GM12801 (cell line): Measurements from ENCODE around the gene INSR.

Experiments used
- TF ChIP-seq, protein P1 (sequence below): IDR thresholded peaks from one replicate; pipeline ENCODE4 v1.5.1; 2011; ENCODE audit warnings: control low read depth; ENCODE audit not compliant: insufficient read length; ENCODE audit errors: extremely low read depth

INSR gene

DNA sequence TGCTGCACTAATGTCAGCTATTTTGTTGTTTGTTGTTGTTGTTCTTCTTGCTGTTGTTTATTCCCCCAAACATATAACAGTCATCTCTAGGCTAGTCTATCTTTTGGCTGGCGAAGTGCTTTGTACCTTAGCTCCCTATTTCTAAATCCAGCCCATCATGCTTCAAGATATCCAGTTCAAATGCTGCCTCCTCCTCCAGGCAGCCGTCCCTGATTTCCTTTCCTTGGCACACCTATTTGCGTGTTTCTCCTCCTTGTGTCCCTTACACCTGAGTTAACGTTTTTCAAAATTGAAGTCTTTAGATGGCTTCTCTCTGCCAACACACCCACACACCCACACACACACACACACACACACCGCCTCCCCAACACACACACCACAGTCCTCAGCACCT lies 25.5 kb downstream of the INSR start:
- TF ChIP-seq, protein P1, sequence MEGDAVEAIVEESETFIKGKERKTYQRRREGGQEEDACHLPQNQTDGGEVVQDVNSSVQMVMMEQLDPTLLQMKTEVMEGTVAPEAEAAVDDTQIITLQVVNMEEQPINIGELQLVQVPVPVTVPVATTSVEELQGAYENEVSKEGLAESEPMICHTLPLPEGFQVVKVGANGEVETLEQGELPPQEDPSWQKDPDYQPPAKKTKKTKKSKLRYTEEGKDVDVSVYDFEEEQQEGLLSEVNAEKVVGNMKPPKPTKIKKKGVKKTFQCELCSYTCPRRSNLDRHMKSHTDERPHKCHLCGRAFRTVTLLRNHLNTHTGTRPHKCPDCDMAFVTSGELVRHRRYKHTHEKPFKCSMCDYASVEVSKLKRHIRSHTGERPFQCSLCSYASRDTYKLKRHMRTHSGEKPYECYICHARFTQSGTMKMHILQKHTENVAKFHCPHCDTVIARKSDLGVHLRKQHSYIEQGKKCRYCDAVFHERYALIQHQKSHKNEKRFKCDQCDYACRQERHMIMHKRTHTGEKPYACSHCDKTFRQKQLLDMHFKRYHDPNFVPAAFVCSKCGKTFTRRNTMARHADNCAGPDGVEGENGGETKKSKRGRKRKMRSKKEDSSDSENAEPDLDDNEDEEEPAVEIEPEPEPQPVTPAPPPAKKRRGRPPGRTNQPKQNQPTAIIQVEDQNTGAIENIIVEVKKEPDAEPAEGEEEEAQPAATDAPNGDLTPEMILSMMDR, result no peak

- TF ChIP-seq, protein P1, result no peak
These were observed 26.2 kb downstream of the INSR start for GRCh38 chr19:7267792-7268704.

- TF ChIP-seq, protein P1, result no peak
These were observed 27.4 kb downstream of the INSR start for GRCh38 chr19:7266832-7267231.

GRCh38 chr19:7265963-7266362 lies 28.3 kb downstream of the INSR start:
- TF ChIP-seq, protein P1, result no peak

- TF ChIP-seq, protein P1, result no peak
These were observed 29.4 kb downstream of the INSR start for GRCh38 chr19:7264858-7265257.

- TF ChIP-seq, protein P1, result no peak
These were observed 30.7 kb downstream of the INSR start for GRCh38 chr19:7263521-7263920.

DNA sequence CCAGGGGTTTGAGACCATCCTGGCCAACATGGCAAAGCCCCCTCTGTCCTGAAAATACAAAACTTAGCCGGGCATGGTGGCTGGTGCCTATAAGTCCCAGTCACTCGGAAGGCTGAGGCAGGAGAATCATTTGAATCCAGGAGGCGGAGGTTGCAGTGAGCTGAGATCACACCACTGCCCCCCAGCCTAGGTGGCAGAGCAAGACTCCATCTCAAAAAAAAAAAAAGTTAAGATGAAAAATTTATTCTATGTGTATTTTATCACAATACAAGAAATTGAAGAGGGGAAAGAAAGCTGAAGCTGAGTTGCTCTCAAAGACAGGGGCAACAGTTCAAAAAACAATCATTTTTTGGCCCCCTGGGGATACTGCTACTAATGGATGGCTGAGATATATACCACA lies 31.1 kb downstream of the INSR start:
- TF ChIP-seq, protein P1, result no peak
